H9 (cell line): Measurements from ENCODE around the gene CCR7. TPM values are rescaled to one million over a fixed set of nuclear protein-coding genes. Genes with fewer than 3 reads are reported as not detected.
A peak's percentile ranks its signal among the peaks of the same experiment; 100 is the strongest.

ENCODE experiments used
- DNase-seq: peaks from one replicate; pipeline ENCODE4 v3.0.0-alpha.2; 2017
- H2AFZ ChIP-seq: one replicate; pipeline ENCODE4 v1.6.1; 2013; ENCODE audit warnings: mild to moderate bottlenecking, low read length, control low read depth, moderate library complexity
- H2AK5ac ChIP-seq: 2 replicates; pipeline ENCODE4 v1.6.1; 2013; ENCODE audit warnings: low read length, control low read depth, mixed read lengths; ENCODE audit not compliant: insufficient read length
- H2BK120ac ChIP-seq: one replicate; pipeline ENCODE4 v1.6.1; 2013; ENCODE audit warnings: low read depth, mild to moderate bottlenecking, low read length, control low read depth, inconsistent platforms; ENCODE audit not compliant: poor library complexity, severe bottlenecking
- H2BK12ac ChIP-seq: 2 replicates; pipeline ENCODE4 v1.6.1; 2013; ENCODE audit warnings: low read length, control low read depth, mixed read lengths, low read depth; ENCODE audit not compliant: insufficient read length
- H2BK15ac ChIP-seq: 2 replicates; pipeline ENCODE4 v1.6.1; 2013; ENCODE audit warnings: low read depth, low read length, control low read depth
- H2BK20ac ChIP-seq: one replicate; pipeline ENCODE4 v1.6.1; 2013; ENCODE audit warnings: low read depth, mild to moderate bottlenecking, low read length, control low read depth, inconsistent platforms; ENCODE audit not compliant: poor library complexity, severe bottlenecking
- H2BK5ac ChIP-seq: 2 replicates; pipeline ENCODE4 v1.6.1; 2013; ENCODE audit warnings: low read length, control low read depth, mixed read lengths; ENCODE audit not compliant: insufficient read length
- H3K14ac ChIP-seq: 2 replicates; pipeline ENCODE4 v1.6.1; 2013; ENCODE audit warnings: low read length, control low read depth; ENCODE audit not compliant: insufficient read depth
- H3K18ac ChIP-seq: 2 replicates; pipeline ENCODE4 v1.6.1; 2013; ENCODE audit warnings: low read depth, mild to moderate bottlenecking, mixed read lengths, low read length, control low read depth; ENCODE audit not compliant: insufficient read length
- H3K23ac ChIP-seq: 2 replicates; pipeline ENCODE4 v1.6.1; 2013; ENCODE audit warnings: low read length, control low read depth, mixed read lengths, low read depth; ENCODE audit not compliant: insufficient read length
- H3K23me2 ChIP-seq: 2 replicates; pipeline ENCODE4 v1.6.1; 2013; ENCODE audit warnings: low read depth, mild to moderate bottlenecking, mixed read lengths, low read length, control low read depth; ENCODE audit not compliant: insufficient read length, poor library complexity, severe bottlenecking
- H3K27ac ChIP-seq: 2 replicates; pipeline ENCODE4 v1.5.1; 2013; ENCODE audit warnings: low read length, control low read depth, mixed read lengths, low read depth; ENCODE audit not compliant: insufficient read length
- H3K27me3 ChIP-seq: 2 replicates; pipeline ENCODE4 v1.6.1; 2013; ENCODE audit warnings: low read length, control low read depth, inconsistent platforms; ENCODE audit not compliant: insufficient read depth
- H3K4ac ChIP-seq: 2 replicates; pipeline ENCODE4 v1.6.1; 2013; ENCODE audit warnings: low read depth, mild to moderate bottlenecking, control low read depth, inconsistent platforms, low read length, moderate library complexity
- H3K4me1 ChIP-seq: 2 replicates; pipeline ENCODE4 v1.6.1; 2013; ENCODE audit warnings: low read length, control low read depth, inconsistent platforms; ENCODE audit not compliant: insufficient read depth
- H3K4me2 ChIP-seq: 2 replicates; pipeline ENCODE4 v1.6.1; 2013; ENCODE audit warnings: low read length, control low read depth, mixed read lengths; ENCODE audit not compliant: insufficient read length, insufficient read depth
- H3K56ac ChIP-seq: 2 replicates; pipeline ENCODE4 v1.6.1; 2013; ENCODE audit warnings: low read depth, mild to moderate bottlenecking, mixed read lengths, low read length, control low read depth; ENCODE audit not compliant: insufficient read length
- H3K79me1 ChIP-seq: 2 replicates; pipeline ENCODE4 v1.6.1; 2013; ENCODE audit warnings: low read depth, mild to moderate bottlenecking, moderate library complexity, low read length, control low read depth, inconsistent platforms; ENCODE audit not compliant: insufficient read depth, poor library complexity, severe bottlenecking
- H3K79me2 ChIP-seq: 2 replicates; pipeline ENCODE4 v1.6.1; 2013; ENCODE audit warnings: low read length, control low read depth, inconsistent platforms; ENCODE audit not compliant: insufficient read depth
- H3K9ac ChIP-seq: 2 replicates; pipeline ENCODE4 v1.6.1; 2013; ENCODE audit warnings: low read length, control low read depth, mixed read lengths; ENCODE audit not compliant: insufficient read length; ENCODE audit errors: extremely low read depth
- H3K9me3 ChIP-seq: one replicate; pipeline ENCODE4 v1.6.1; 2013; ENCODE audit warnings: low read depth, low read length, inconsistent platforms; ENCODE audit not compliant: control insufficient read depth
- H3T11ph ChIP-seq: one replicate; pipeline ENCODE4 v1.6.1; 2013; ENCODE audit warnings: mild to moderate bottlenecking, low read length, control low read depth, inconsistent platforms
- H4K20me1 ChIP-seq: one replicate; pipeline ENCODE4 v1.6.1; 2013; ENCODE audit not compliant: control insufficient read depth, insufficient read length, insufficient read depth
- H4K5ac ChIP-seq: 2 replicates; pipeline ENCODE4 v1.6.1; 2013; ENCODE audit warnings: low read depth, mild to moderate bottlenecking, mixed read lengths, low read length, control low read depth; ENCODE audit not compliant: insufficient read length
- H4K8ac ChIP-seq: replicated peaks from 2 replicates; pipeline ENCODE4 v1.6.1; 2013; ENCODE audit warnings: low read length, control low read depth, mixed read lengths, low read depth; ENCODE audit not compliant: insufficient read length
- H4K91ac ChIP-seq: 2 replicates; pipeline ENCODE4 v1.6.1; 2013; ENCODE audit warnings: low read depth, mild to moderate bottlenecking, moderate library complexity, mixed read lengths, low read length, control low read depth; ENCODE audit not compliant: insufficient read length
- H3K27ac Mint-ChIP-seq, 3 experiments: 2 replicates in 2 of 3; 3 replicates in 1 of 3; pipeline ENCODE4 v1.8.0; 2020 to 2021; ENCODE audit warnings: mixed read lengths in 3 of 3, mild to moderate bottlenecking in 1 of 3, moderate library complexity in 1 of 3
- H3K27me3 Mint-ChIP-seq: 2 replicates; pipeline ENCODE4 v1.8.0; 2021; ENCODE audit warnings: low read depth, mild to moderate bottlenecking, moderate library complexity, mixed read lengths
- H3K36me3 Mint-ChIP-seq, 3 experiments: 2 replicates in 2 of 3; 3 replicates in 1 of 3; pipeline ENCODE4 v1.8.0; 2020 to 2021; ENCODE audit warnings: low read depth in 3 of 3, mixed read lengths in 3 of 3; ENCODE audit not compliant: insufficient read depth in 1 of 3
- H3K4me1 Mint-ChIP-seq, 2 experiments: 2 replicates each; pipeline ENCODE4 v1.8.0; 2020; ENCODE audit warnings: mixed read lengths in 2 of 2
- H3K4me3 Mint-ChIP-seq, 2 experiments: 2 replicates in 1 of 2; 3 replicates in 1 of 2; pipeline ENCODE4 v1.8.0; 2020 to 2021; ENCODE audit warnings: mild to moderate bottlenecking in 2 of 2, mixed read lengths in 2 of 2, moderate library complexity in 1 of 2
- H3K9me3 Mint-ChIP-seq, 2 experiments: 2 replicates in 1 of 2; 3 replicates in 1 of 2; pipeline ENCODE4 v1.8.0; 2020; ENCODE audit warnings: mild to moderate bottlenecking in 2 of 2, mixed read lengths in 2 of 2, moderate library complexity in 1 of 2
- WGBS: extraction: QIAGEN DNeasy Blood & Tissue Kit; methylation state at CpG from one replicate; pipeline ENCODE4 v1.1.7; 2013; ENCODE audit warnings: missing lambda C conversion rate, low lambda C conversion rate, mixed read lengths; ENCODE audit not compliant: insufficient read length; ENCODE audit errors: extremely low coverage; 5-methylcytosine and 5-hydroxymethylcytosine counted together
- total RNA-seq: library from RNA; stranded (reverse); gene quantifications from 2 replicates; pipeline ENCODE4 v1.2.1, GENCODE V29; 2021
- TF ChIP-seq, protein P1 (sequence below): fragments of 200-600 bp; sonication (generic); conservative IDR thresholded peaks from 3 replicates; pipeline ENCODE4 v1.8.0; 2021; ENCODE audit warnings: antibody characterized with exemption, mild to moderate bottlenecking

Gene CCR7
- total RNA-seq, 1 experiment from 2014 or later: 0.31 TPM

DNA sequence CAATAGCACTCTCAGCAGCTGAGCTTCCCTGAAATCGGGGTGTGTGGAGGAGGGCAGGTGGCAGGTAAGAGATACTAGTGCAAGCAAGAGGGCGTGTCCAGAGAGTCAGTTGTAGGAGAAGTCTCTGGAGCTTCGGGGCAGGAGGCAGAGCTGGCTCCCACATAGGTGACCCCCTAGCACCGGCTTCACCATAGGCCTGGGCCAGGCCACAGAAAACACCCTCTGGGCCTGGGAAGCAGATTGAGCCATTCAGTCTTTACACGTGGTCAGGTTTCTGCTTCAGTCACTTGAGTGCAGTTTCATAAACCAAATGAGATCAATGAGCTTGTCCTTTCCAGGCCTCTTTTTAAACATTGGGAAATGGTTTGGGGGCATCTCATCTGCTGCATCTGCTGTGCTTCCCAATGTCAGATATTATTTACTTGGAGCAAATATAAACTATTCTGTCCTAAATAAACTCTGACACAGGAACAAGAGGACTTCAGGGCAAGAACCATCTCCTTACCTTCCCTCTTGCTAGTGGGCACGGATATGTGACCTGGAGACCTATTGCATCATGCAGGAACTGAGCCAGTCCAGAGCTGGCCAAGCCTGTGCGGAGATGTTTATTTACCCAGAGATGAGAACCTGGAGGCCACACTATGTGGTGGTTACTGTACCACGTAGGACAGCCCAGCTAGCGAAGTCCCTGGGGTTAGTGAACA, 16.1 kb downstream of the CCR7 start:
- Histone ChIP-seq H2BK15ac (no peak overlapping the region), H4K8ac (peak overlapping the region; percentile 67), H3K9me3 (no peaks in the 10 kb centered on the region), H3T11ph (no peak overlapping the region), H3K27me3 (no peaks in the 10 kb centered on the region), H2BK5ac (no peak overlapping the region), H4K91ac (no peak overlapping the region), H2AK5ac (no peak overlapping the region), H4K20me1 (no peaks in the 10 kb centered on the region), H3K27ac (no peak overlapping the region), H3K4me2 (no peak overlapping the region), H2BK12ac (no peak overlapping the region), H3K79me1 (no peaks in the 10 kb centered on the region), H3K23me2 (no peaks in the 10 kb centered on the region), H2AFZ (no peak overlapping the region), H3K9ac (no peak overlapping the region), H3K79me2 (no peaks in the 10 kb centered on the region), H2BK20ac (no peak overlapping the region), H3K4ac (no peak overlapping the region), H3K18ac (no peak overlapping the region), H3K56ac (no peak overlapping the region), H3K4me1 (no peaks in the 10 kb centered on the region; the same call in 1 of the 2 replicates), H3K23ac (no peak overlapping the region), H4K5ac (no peak overlapping the region), H2BK120ac (no peak overlapping the region), H3K14ac (no peak overlapping the region)
- Mint-ChIP-seq H3K4me3 (no peak overlapping the region), H3K9me3 (peaks cover 0 to 3% of the 10 kb centered on the region in 2 experiments; a peak in 1 of 5 replicates), H3K27ac (peak overlapping the region in 1 of 3 experiments; percentile 28; a peak in 2 of 7 replicates), H3K36me3 (no peaks in the 10 kb centered on the region), H3K4me1 (peaks cover 16 to 29% of the 10 kb centered on the region in 2 experiments), H3K27me3 (no peaks in the 10 kb centered on the region; the same call in 1 of the 2 replicates)
- TF ChIP-seq, protein P1, sequence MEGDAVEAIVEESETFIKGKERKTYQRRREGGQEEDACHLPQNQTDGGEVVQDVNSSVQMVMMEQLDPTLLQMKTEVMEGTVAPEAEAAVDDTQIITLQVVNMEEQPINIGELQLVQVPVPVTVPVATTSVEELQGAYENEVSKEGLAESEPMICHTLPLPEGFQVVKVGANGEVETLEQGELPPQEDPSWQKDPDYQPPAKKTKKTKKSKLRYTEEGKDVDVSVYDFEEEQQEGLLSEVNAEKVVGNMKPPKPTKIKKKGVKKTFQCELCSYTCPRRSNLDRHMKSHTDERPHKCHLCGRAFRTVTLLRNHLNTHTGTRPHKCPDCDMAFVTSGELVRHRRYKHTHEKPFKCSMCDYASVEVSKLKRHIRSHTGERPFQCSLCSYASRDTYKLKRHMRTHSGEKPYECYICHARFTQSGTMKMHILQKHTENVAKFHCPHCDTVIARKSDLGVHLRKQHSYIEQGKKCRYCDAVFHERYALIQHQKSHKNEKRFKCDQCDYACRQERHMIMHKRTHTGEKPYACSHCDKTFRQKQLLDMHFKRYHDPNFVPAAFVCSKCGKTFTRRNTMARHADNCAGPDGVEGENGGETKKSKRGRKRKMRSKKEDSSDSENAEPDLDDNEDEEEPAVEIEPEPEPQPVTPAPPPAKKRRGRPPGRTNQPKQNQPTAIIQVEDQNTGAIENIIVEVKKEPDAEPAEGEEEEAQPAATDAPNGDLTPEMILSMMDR: no peak
- peak; percentile 23 for DNase-seq
- WGBS: no CpG with 5 or more reads among the region's 9 CpGs
